Ecto neural progenitor cell (in vitro differentiated cells): Measurements from ENCODE around the gene CD300A.

Experiments used
- DNase-seq: peaks from one replicate; pipeline ENCODE4 v3.0.0-alpha.2; 2018; ENCODE audit warnings: low spot score

Gene CD300A

GRCh38 chr17:74454197-74455024 is 12.0 kb upstream of the CD300A start:
- DNase-seq: peak; percentile 99

DNA sequence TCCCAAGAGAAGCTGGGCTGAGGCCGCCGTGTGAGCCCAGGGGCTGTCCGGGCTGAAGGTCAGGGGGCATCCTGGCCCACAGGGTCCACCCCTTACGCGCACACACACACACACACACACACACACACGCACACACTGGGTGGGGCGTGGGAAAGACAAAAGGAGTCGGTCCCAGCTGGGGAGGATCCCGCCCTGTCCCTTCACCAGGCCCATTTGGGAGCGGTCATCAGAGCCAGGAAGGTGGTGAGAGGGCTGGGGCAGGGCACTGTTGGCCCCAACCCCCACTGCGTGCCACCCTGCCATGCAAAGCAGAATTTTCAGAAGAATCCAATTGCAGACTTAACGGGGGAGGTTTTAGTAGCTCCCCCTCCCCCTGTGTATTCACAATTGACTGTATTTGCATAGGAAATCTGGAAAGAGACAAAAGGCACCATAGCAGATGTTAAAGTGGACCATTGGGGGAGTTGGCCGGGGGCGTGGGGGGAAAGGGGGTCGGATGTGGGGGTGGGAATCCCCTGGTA is 11.3 kb upstream of the CD300A start:
- peak; percentile 80 for DNase-seq

- DNase-seq: peak; percentile 48
Measured at GRCh38 chr17:74455821-74456220, 10.6 kb upstream of the CD300A start.

DNA sequence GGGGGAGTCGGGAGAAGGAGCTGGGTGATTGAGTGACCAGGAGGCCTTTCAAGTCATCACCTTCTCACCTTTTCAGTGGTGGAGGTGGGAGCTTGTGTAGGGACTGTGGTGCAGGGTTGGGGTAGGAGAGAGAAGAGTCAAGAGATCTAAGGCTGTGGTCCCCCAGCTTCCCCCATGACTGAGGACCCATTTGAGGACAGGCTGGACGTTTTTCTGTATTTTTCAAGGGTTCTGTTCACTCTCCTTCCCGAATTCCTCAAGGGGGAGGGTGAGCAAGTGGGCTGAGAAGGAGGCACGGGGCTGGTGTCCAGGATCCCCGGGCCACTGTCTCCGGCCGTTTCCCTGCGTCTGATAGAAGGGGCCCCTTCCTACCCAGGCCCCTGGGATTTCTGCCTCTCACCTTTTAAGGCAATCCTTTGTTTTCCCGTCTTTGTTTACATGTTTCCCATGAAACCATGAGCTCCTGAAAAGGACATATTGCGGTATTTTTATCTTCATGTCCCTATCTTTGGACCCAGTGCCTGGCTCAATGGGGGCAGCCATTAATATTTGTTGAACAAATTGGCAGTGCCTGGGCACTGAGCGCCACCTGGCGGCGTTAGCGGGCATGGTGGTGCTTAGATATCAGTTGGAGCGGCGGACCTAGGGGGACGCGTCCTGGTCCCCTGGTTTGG is 9.2 kb upstream of the CD300A start:
- DNase-seq: peak; percentile 91

DNA sequence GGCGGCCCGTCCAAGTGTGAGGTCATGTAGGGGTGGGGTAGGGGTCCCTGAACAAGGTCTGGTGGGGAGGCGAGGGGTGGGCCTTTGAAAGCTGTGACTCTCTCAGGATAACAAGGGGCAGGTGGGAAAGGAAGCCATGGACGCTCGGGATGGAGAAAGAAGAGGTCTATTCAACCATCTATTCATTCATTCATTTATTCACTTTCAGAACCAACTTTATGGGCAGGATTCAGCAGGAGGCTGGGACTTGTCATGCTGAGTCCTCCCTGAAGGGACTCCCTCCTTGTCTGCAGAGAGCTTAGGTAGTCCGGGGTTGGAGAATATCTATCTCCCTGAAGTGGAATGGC is 8.6 kb upstream of the CD300A start:
- no peak for DNase-seq

DNA sequence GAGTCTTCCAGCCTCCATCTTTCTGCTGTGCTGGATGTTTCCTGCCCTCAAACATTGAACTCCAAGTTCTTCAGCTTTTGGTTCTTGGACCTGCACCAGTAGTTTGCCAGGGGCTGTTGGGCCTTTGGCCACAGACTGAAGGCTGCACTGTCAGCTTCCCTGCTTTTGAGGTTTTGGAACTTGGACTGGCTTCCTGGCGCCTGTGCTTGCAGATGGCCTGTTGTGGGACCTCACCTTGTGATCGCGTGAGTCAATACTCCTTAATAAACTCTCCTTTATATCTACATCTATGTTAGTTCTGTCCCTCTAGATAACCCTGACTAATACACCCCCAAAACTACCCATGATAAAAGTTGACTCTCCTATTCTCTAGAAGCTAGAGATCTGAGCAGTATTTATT is 7.6 kb upstream of the CD300A start:
- DNase-seq: no peak

GRCh38 chr17:74459622-74460021 is 6.8 kb upstream of the CD300A start:
- no peak for DNase-seq

- no peak for DNase-seq
Measured at GRCh38 chr17:74460241-74460640, 6.2 kb upstream of the CD300A start.

DNA sequence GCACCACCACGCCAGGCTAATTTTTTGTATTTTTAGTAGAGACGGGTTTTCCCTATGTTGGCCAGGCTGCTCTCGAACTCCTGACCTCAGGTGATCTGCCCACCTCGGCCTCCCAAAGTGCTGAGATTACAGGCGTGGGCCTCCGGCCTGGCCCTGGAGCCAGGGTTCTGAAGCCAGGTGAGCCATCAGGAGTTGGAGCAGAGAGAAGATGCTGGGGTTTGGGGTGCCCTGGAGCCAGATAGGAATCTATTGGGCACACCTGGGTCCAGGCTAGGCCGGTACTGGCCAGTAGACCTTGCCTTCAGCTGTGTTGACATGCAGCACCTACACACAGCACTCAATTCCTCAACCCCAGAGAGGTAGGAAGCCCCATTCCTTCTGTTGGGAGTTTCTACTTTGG is 5.4 kb upstream of the CD300A start:
- DNase-seq: no peak

GRCh38 chr17:74461611-74462010 is 4.8 kb upstream of the CD300A start:
- no peak for DNase-seq

GRCh38 chr17:74464730-74465377 is 1.6 kb upstream of the CD300A start:
- no peak for DNase-seq

DNA sequence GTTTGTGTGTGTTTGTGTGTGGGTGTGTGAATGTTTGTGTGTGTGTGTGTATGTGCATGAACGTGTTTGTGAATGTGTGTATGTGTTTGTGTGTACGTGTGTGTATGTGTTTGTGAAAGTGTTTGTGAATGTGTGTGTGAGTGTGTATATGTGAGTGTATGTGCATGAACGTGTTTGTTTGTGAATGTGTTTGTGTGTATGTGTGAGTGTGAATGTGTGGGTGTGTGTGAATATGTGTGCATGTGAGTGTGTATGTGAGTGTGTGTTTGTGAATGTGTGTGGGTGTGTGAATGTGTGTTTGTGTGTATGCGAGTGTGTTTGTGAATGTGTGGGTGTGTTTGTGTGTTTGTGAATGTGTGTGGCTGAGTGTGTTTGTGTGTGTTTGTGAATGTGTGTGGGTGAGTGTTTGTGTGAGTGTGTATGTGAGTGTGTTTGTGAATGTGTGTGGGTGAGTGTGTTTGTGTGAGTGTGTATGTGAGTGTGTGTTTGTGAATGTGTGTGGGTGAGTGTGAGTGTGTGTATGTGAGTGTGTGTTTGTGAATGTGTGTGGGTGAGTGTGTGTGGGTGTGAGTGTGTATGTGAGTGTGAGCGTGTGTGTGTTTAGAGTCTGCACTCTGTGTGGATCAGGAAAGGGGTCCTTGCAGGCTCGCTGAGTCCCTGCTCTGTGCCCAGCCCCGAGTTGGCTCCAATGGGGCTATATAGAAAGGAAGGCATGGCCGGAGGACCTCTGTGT is 890 bp upstream of the CD300A start:
- no peak for DNase-seq

DNA sequence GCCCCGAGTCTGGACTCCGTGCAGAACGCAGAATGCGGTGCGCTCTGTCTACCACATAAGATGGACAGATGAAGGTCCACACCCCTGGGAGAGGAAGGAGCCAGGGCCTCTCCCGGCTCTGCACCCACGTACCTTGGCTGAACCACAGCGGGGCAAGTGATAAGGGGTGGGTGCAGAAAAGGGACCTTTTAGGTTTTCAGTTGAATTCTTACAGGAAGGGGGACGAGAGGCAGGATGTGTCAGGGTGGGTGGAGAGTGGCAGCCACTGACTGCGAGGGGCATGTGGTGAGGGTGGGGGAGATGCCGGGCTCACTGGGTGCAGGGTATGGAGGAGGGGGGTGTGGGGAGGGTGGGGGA is 372 bp downstream of the CD300A start:
- no peak for DNase-seq

DNA sequence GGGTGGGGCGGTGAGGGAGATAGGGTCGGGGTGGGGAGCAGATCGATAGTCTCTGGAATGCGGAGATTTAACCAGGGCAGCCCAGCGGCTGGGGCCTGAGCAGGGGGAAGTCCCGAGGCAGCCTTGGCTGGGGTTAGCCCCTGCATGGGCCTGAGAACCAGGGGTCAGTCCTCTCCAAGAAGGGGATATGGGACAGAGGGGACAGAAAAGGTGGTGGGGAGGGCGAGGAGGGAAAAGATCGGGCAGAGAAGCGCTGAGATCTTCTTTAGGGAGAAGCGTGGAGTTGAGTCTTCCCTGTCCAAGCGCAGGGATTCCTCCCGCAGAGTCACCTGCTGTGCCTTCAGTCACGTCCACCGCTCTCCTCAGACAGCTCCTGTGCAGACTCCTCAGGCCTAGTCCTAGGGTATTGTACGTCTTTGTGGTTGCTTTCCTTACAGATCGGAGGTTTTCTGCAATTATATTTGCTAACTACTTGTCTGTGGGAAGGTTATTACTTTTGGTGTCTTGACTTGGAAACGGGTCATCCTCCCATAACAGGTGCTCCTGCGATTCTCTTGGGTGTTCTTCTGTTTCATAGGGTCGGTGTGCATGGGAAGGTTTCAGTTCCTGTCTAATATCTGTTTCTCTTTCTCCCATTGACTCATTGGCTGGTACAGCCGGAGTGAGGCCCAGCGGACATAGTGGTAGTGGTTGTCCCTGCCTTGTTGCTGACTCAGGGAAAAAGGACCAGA is 952 bp downstream of the CD300A start:
- DNase-seq: no peak

GRCh38 chr17:74471341-74471740 is 4.9 kb downstream of the CD300A start:
- DNase-seq: no peak

GRCh38 chr17:74472890-74473289 is 6.5 kb downstream of the CD300A start:
- no peak for DNase-seq

DNA sequence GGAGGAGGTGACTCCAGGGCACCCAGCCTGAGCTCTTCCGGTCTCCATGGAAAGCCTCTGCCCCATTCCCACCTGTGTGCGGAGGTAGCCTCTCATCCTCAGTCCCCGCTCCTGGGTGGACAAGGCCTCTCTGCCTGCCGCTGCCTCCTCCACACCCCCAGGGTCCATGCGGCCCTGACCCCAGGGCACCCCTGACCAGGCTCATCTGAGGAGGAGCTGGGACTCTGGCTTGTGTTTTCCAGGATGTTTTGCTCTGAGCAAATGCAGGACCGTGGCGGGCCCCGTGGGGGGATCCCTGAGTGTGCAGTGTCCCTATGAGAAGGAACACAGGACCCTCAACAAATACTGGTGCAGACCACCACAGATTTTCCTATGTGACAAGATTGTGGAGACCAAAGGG is 6.9 kb downstream of the CD300A start:
- DNase-seq: no peak

DNA sequence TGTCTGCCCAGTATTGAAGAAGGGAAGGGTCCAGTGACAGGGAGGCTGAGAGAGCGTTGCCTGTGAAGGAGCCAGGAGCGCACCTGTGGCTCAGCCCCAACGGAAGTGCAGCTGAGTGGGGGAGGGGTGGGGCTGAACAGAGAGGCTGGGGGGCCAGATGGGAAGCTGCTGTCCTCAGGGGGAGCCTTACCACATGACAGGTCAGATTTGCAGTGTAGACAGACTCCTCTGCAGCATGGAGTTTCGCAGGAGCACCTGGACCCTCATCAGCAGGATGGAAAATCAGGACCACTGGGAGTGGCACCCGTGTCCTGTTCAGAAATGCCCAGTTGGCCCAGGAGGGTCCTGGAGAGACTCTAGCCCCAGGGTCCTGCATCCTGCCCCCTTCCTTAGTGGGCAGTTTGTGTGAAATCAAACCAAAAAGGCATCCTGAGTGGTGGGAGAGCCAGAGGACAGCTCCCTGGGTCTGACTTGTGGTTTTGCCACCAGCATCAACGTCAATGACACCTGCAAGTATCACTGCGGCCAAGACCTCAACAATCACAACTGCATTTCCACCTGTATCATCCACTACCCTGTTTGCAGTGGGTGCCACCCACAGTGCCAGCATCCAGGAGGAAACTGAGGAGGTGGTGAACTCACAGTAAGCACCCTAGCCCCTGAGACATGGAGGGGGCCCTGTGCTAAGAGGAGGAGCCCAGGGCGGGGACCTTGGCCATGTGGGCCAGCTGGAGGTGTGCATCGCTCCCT is 7.8 kb downstream of the CD300A start:
- DNase-seq: no peak

DNA sequence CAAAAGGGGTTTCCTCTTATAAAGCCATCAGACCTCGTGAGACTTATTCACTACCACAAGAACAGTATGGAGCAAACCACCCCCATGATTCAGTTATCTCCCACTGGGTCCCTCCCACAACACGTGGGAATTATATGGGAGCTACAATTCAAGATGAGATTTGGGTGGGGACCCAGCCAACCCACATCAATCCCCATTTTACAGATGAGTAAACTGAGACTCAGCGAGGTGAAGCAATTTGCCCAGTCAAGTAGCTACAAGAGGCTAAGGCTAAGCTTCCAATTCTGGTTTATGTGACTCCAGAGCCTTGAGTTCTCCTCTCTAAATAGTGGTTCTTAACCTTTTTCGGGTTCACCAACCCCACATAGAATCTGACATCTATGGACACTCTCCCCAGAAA is 8.8 kb downstream of the CD300A start:
- DNase-seq: no peak

DNA sequence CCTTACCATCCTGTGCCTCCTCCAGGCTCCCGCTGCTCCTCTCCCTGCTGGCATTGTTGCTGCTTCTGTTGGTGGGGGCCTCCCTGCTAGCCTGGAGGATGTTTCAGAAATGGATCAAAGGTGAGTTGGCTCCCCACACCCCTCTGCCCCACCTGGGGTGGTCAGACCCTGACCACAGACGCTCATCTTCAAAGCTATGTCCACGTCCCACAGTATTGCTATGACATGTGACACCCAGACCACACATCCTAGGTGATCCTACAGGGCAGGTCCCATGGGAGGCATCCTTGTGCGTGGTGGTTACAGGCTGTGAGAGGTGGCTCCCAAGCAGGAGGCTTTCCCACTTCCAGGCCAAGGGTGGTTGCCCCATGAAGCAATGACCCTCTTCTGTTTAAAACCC is 11.0 kb downstream of the CD300A start:
- DNase-seq: no peak
